HFFc6 (cell line): ENCODE results near the gene PPL. TPM values are rescaled to one million over a fixed set of nuclear protein-coding genes. Genes with fewer than 3 reads are reported as not detected.

Source experiments
- DNase-seq: peaks from one replicate; pipeline ENCODE4 v3.0.0-alpha.2; 2018
- H3K27ac Mint-ChIP-seq: 2 replicates; pipeline ENCODE4 v1.8.0; 2020; ENCODE audit warnings: mild to moderate bottlenecking, mixed read lengths
- H3K27me3 Mint-ChIP-seq: 2 replicates; pipeline ENCODE4 v1.8.0; 2021; ENCODE audit warnings: mild to moderate bottlenecking, moderate library complexity, mixed read lengths; ENCODE audit not compliant: insufficient read depth
- H3K36me3 Mint-ChIP-seq: 2 replicates; pipeline ENCODE4 v1.8.0; 2021; ENCODE audit warnings: low read depth, mixed read lengths
- H3K4me1 Mint-ChIP-seq: 2 replicates; pipeline ENCODE4 v1.8.0; 2020; ENCODE audit warnings: low read depth, mixed read lengths
- H3K4me3 Mint-ChIP-seq: 2 replicates; pipeline ENCODE4 v1.8.0; 2020; ENCODE audit warnings: mild to moderate bottlenecking, moderate library complexity, mixed read lengths
- H3K9me3 Mint-ChIP-seq: 2 replicates; pipeline ENCODE4 v1.8.0; 2020; ENCODE audit warnings: mild to moderate bottlenecking, mixed read lengths
- CTCF ChIP-seq: fragments of 200-600 bp; sonication (generic); IDR thresholded peaks from 2 replicates; pipeline ENCODE4 v1.5.0; 2021; ENCODE audit warnings: antibody characterized with exemption, mild to moderate bottlenecking
- total RNA-seq, 6 experiments: library from RNA; stranded (reverse); fragmentation: NEBNext Ultra II Directional; extraction: Animal tissue kit (Norgen Biotek cat#: 25700); gene quantifications; 2 replicates in 1 of 6; 3 replicates in 5 of 6; pipeline ENCODE4 v1.2.3, GENCODE V29; 2021

PPL gene
- total RNA-seq, 6 experiments from 2014 or later, result 0.02 to 0.06 (median 0.05) TPM; not detected in 3

- H3K4me3 Mint-ChIP-seq, result no peak overlapping the region
- H3K27me3 Mint-ChIP-seq, result peaks cover 26% of the 10 kb centered on the region
- no peaks in the 10 kb centered on the region for H3K4me1 Mint-ChIP-seq
- no peak for TF ChIP-seq CTCF
- H3K36me3 Mint-ChIP-seq, result peaks cover 9% of the 10 kb centered on the region
- DNase-seq, result no peak
- H3K27ac Mint-ChIP-seq, result no peak overlapping the region
- H3K9me3 Mint-ChIP-seq, result peaks cover 19% of the 10 kb centered on the region
These were observed 14.1 kb downstream of the PPL start for GRCh38 chr16:4922721-4923342.

GRCh38 chr16:4920826-4921225 is 16.1 kb downstream of the PPL start:
- H3K4me1 Mint-ChIP-seq, result peaks cover 10% of the 10 kb centered on the region
- DNase-seq, result no peak
- no peak overlapping the region for H3K27ac Mint-ChIP-seq

GRCh38 chr16:4918781-4919251 is 18.1 kb downstream of the PPL start:
- Mint-ChIP-seq H3K4me1 (peaks cover 18% of the 10 kb centered on the region), H3K9me3 (no peaks in the 10 kb centered on the region), H3K27me3 (peaks cover 12% of the 10 kb centered on the region), H3K36me3 (no peaks in the 10 kb centered on the region), H3K4me3 (no peak overlapping the region), H3K27ac (no peak overlapping the region)
- no peak for DNase-seq
- no peak for TF ChIP-seq CTCF

More at GRCh38 chr16:4920826-4921225, 16.1 kb downstream of the PPL start:
- 0 out of 2 replicates have a peak, but pooled peaks cover under 1% of the 10 kb centered on the region for H3K9me3 Mint-ChIP-seq
- no peak overlapping the region for H3K4me3 Mint-ChIP-seq
- no peak for TF ChIP-seq CTCF
- H3K27me3 Mint-ChIP-seq, result peaks cover 26% of the 10 kb centered on the region
- no peaks in the 10 kb centered on the region for H3K36me3 Mint-ChIP-seq

GRCh38 chr16:4917117-4917516 is 19.8 kb downstream of the PPL start:
- no peaks in the 10 kb centered on the region for H3K9me3 Mint-ChIP-seq
- DNase-seq, result peak; percentile 40
- no peaks in the 10 kb centered on the region; the same call in 1 of the 2 replicates for H3K27me3 Mint-ChIP-seq
- H3K36me3 Mint-ChIP-seq, result no peaks in the 10 kb centered on the region
- peak overlapping the region; percentile 65 for H3K27ac Mint-ChIP-seq
- no peak overlapping the region; the same call in 1 of the 2 replicates for H3K4me3 Mint-ChIP-seq
- TF ChIP-seq CTCF, result no peak
- H3K4me1 Mint-ChIP-seq, result peaks cover 21% of the 10 kb centered on the region

GRCh38 chr16:4915226-4915761 is 21.7 kb downstream of the PPL start:
- Mint-ChIP-seq H3K36me3 (no peaks in the 10 kb centered on the region), H3K4me3 (no peak overlapping the region), H3K4me1 (peaks cover 26% of the 10 kb centered on the region), H3K27ac (peak overlapping the region; percentile 77; the same call in 1 of the 2 replicates), H3K9me3 (no peaks in the 10 kb centered on the region), H3K27me3 (peaks cover 5% of the 10 kb centered on the region)
- peak; percentile 80 for DNase-seq
- no peak for TF ChIP-seq CTCF
